GM12872 (cell line): ENCODE data around the gene GLRA3.
A peak's percentile ranks its signal among the peaks of the same experiment; 100 is the strongest.

ENCODE experiments used
- TF ChIP-seq, protein P1 (sequence below): IDR thresholded peaks from 3 replicates; pipeline ENCODE4 v1.5.1; 2011; ENCODE audit warnings: low read depth, mild to moderate bottlenecking, low read length, moderate library complexity; ENCODE audit not compliant: insufficient read depth

Gene GLRA3

GRCh38 chr4:174808836-174809235 lies 20.2 kb downstream of the GLRA3 start:
- TF ChIP-seq, protein P1, sequence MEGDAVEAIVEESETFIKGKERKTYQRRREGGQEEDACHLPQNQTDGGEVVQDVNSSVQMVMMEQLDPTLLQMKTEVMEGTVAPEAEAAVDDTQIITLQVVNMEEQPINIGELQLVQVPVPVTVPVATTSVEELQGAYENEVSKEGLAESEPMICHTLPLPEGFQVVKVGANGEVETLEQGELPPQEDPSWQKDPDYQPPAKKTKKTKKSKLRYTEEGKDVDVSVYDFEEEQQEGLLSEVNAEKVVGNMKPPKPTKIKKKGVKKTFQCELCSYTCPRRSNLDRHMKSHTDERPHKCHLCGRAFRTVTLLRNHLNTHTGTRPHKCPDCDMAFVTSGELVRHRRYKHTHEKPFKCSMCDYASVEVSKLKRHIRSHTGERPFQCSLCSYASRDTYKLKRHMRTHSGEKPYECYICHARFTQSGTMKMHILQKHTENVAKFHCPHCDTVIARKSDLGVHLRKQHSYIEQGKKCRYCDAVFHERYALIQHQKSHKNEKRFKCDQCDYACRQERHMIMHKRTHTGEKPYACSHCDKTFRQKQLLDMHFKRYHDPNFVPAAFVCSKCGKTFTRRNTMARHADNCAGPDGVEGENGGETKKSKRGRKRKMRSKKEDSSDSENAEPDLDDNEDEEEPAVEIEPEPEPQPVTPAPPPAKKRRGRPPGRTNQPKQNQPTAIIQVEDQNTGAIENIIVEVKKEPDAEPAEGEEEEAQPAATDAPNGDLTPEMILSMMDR, result no peak

- TF ChIP-seq, protein P1, result no peak
These were observed 20.9 kb downstream of the GLRA3 start for GRCh38 chr4:174808119-174808518.

DNA sequence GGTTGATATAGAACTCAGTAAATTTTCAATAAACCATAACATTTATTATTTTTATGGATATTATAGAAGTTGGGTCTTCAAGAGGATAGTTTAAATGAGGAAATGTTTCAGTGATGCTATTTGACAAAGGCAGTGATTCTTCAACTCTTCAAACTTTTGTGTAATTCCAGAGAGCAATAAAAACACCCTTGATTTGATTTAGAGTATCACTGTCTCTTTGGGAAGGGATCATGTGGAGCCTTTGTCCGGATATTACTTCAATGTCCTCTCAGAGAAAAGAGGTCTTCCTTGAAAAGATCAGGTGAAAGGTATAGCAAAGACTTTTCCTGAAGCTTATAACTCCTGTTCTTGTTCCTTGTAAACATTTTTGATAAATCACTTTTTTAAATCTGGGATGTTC lies 23.3 kb downstream of the GLRA3 start:
- TF ChIP-seq, protein P1, result no peak

DNA sequence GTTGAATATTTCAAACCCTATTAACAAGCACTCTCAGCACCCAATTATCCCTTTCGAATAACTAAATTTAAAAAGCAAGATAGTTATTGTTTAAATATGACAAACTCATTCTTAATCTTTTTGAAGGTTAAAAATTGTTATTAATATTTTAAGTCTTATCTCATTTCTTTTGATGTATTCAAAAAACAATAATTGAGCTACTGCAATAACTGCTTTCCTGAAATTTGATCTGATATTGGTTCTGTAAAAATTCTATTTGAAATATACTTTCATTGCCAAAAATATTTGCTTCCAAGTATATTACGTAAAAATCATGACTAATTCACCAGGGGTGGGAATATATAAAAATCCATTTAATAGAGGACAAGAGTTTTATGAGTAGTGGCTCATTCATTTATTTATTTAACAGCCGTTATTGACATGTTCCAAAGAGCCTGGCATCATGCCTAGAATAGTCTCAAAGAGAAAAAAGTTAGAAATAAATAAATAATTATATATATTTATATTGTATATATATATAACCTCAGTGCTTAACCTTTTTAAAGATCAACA lies 34.4 kb downstream of the GLRA3 start:
- TF ChIP-seq, protein P1, result no peak

DNA sequence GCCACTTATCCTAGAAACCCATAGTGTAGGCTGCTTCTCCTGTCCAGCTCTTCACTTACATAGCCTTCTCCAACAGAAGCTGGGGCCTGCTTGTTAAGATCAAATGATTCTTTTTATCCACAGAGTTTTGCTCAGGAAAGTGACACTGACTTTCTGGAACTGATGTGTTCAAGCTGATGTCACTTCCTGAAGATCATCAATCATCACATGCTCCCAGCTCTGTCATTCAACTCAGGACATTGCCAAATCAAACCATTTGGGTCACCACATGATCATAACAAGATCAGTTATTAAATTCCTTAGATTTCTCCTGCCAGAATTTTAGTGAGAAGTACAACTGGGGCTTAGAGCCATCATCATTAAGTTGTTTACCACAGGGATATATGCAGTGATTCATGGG lies 39.4 kb downstream of the GLRA3 start:
- TF ChIP-seq, protein P1, result no peak

- TF ChIP-seq, protein P1, result no peak
These were observed 53.7 kb downstream of the GLRA3 start for GRCh38 chr4:174775366-174775765.

- TF ChIP-seq, protein P1, result peak; percentile 39; the same call in 2 of the 3 replicates
These were observed 64.8 kb downstream of the GLRA3 start for GRCh38 chr4:174764105-174764729.
